Transverse colon (tissue), 3 donors: ENCODE measurements around the gene KRIT1.

Experiments used
- EP300 ChIP-seq: sonication (generic); formaldehyde crosslinking; IDR thresholded peaks from one replicate; pipeline ENCODE4 v1.6.1; 2017; ENCODE audit warnings: antibody characterized with exemption, low read depth
- TF ChIP-seq, protein P1 (sequence below), 5 experiments: fragments of 200-600 bp in 3 of 5; fragments of 450-650 bp in 2 of 5; sonication (generic) in 3 of 5; IDR thresholded peaks; 1 replicate in 2 of 5; 2 replicates in 3 of 5; pipeline ENCODE4 v1.5.1; 2016 to 2017; ENCODE audit warnings: antibody characterized with exemption in 5 of 5, inconsistent platforms in 3 of 5, mild to moderate bottlenecking in 2 of 5, moderate library complexity in 1 of 5

DNA sequence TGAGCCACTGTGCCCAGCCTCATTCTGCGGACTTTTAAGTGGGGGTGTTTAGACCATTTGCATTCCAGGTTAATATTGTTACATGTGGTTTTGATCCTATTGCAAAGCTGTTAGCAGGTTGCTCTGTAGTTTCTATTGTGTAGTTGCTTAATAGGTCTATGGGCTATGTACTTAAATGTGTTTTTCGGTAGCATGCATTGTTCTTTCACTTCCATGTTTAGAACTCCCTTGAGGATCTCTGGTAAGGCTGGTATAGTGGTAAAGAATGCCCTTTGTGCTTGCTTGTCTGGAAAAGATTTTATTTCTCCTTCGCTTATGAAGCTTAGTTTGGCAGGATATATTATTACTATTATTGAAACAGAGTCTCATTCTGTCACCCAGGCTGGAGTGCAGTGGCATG lies 53.4 kb downstream of the KRIT1 start:
- no peak for TF ChIP-seq EP300
- TF ChIP-seq, protein P1, sequence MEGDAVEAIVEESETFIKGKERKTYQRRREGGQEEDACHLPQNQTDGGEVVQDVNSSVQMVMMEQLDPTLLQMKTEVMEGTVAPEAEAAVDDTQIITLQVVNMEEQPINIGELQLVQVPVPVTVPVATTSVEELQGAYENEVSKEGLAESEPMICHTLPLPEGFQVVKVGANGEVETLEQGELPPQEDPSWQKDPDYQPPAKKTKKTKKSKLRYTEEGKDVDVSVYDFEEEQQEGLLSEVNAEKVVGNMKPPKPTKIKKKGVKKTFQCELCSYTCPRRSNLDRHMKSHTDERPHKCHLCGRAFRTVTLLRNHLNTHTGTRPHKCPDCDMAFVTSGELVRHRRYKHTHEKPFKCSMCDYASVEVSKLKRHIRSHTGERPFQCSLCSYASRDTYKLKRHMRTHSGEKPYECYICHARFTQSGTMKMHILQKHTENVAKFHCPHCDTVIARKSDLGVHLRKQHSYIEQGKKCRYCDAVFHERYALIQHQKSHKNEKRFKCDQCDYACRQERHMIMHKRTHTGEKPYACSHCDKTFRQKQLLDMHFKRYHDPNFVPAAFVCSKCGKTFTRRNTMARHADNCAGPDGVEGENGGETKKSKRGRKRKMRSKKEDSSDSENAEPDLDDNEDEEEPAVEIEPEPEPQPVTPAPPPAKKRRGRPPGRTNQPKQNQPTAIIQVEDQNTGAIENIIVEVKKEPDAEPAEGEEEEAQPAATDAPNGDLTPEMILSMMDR (IDR thresholded peaks at IDR 0.05), result no peak
